ENCODE measurements around the gene AKAP6.

AKAP6 gene

DNA sequence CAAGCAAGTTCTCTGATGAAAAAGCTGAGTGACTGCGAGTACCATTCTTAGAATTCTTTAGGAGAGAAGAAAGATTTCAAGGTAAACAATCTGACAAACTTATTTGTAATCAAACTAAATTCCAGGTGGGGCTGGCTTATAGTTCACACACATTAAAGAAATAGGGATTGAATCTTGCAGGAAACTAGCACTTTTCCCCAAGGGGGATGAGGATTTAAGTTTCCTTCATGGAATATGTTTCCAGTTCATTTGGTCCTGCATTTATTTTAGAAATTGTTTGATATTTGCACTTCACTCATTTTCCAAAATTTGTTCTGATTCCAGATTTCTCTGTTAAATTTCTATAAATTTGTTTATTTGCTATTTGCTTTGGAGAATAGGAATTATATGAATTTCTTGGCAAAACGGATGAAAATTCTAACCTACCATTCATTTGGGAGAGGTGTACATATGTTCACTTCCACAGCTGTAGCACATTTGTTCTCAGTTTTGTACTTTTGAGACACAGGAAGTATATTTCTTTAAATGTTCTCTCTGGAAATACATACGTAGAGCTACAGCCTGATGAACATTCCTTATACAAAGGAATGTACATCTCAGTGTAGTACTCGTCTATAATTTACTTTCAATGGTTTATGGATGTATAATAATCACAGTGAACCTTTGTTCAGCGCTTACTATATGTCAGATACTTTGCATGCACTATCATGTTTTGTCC lies 145.5 kb downstream of the AKAP6 start:
- peak overlapping the region in 1 of 2 donors; percentile 82 for H3K27ac ChIP-seq
- TF ChIP-seq, protein P1, sequence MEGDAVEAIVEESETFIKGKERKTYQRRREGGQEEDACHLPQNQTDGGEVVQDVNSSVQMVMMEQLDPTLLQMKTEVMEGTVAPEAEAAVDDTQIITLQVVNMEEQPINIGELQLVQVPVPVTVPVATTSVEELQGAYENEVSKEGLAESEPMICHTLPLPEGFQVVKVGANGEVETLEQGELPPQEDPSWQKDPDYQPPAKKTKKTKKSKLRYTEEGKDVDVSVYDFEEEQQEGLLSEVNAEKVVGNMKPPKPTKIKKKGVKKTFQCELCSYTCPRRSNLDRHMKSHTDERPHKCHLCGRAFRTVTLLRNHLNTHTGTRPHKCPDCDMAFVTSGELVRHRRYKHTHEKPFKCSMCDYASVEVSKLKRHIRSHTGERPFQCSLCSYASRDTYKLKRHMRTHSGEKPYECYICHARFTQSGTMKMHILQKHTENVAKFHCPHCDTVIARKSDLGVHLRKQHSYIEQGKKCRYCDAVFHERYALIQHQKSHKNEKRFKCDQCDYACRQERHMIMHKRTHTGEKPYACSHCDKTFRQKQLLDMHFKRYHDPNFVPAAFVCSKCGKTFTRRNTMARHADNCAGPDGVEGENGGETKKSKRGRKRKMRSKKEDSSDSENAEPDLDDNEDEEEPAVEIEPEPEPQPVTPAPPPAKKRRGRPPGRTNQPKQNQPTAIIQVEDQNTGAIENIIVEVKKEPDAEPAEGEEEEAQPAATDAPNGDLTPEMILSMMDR (IDR thresholded peaks at IDR 0.05) = no peak
- DNase-seq (ENCODE audit: low spot score) = no peak

DNA sequence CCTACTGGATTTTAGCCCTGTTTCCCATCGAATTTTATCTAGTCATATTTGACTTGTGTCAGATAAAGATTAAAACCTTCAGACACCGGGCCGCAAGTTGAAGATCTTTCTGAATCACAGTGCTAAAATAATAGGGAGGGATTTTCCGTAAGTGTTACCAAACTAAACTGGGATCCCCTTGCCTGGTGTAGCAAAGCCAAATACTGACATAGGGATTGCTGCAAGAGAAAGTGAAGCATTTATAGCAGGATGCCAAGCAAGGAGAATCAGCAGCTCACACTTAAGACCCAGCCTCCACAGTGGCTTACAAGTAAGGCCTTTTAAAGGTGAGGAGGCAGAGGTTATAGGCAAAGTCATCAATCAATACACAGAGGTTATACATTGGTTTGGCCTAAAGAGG lies 147.4 kb downstream of the AKAP6 start:
- TF ChIP-seq, protein P1 (IDR thresholded peaks at IDR 0.05) = no peak
- no peak for DNase-seq (ENCODE audit: low spot score)
- Histone ChIP-seq H3K4me3 (no peak overlapping the region), H3K27ac (peak overlapping the region in 1 of 2 donors; percentile 54)

More for the DNA sequence above, 145.5 kb downstream of the AKAP6 start:
- no peak overlapping the region for H3K4me3 ChIP-seq

DNA sequence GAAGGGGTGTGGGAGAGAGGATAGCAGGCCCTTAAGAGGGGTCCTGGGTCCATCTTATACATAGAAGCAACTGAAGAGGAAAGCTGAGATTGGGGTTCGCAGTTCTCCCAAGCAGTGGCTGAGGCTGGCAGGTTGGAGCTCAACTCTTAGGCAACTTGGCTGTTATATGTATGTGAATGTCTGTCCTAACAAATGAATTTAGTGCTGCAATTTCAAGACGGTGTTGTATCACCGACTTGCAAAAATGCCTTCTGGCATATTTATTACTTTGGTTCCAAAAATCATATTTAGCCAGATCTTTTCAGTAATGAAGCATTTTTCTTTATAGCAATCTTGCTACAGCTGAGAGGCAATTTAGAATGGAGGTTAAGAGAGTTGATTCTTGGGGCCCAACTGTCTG lies 148.3 kb downstream of the AKAP6 start:
- Histone ChIP-seq H3K27ac (peak overlapping the region in 1 of 2 donors; percentile 73), H3K4me3 (no peak overlapping the region)
- TF ChIP-seq, protein P1 (IDR thresholded peaks at IDR 0.05) = no peak
- DNase-seq (ENCODE audit: low spot score) = no peak

DNA sequence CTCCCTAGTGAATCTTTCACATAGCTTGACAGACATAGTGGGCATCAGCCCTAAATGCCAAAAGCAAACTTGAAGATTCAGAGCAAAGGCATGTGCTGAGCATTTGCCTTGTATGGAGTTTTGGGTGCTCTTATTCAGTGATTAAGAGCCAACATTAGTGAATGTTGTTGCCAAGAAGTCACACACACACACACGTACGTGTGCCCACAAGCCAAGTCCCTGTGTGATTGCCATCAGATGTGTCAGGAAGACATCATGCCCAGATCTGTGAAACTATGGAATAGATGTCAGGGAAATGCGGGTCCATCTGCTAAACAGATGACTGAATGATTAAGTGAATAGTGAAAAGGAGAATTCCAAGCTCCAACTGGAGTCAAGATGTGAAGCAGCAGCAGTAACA lies 149.0 kb downstream of the AKAP6 start:
- TF ChIP-seq, protein P1 (IDR thresholded peaks at IDR 0.05) = no peak
- peak overlapping the region; percentile 50 to 73 for H3K27ac ChIP-seq
- no peak overlapping the region for H3K4me3 ChIP-seq
- DNase-seq (ENCODE audit: low spot score) = no peak

DNA sequence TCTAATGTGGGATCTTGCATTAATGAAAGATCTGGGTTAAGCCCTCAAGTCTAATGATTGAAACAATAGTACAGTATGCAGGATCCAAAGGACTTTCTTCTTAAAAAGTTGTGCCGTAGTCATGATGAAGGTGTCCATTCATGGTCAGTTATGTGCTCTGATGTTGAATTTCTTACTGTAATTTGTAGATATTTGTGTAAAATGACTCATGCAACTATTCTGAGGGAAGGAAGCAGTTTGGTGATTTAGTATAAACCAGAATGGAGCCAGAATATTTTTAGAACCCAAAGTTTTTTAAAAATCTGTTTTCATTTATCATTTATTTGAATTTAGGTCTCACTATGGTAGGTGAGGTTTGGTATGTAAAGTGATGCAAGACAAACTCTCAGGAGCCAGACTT lies 151.2 kb downstream of the AKAP6 start:
- TF ChIP-seq, protein P1 (IDR thresholded peaks at IDR 0.05) = no peak
- Histone ChIP-seq H3K27ac (peak overlapping the region; percentile 6 to 11), H3K4me3 (no peak overlapping the region)
- DNase-seq (ENCODE audit: low spot score) = no peak

DNA sequence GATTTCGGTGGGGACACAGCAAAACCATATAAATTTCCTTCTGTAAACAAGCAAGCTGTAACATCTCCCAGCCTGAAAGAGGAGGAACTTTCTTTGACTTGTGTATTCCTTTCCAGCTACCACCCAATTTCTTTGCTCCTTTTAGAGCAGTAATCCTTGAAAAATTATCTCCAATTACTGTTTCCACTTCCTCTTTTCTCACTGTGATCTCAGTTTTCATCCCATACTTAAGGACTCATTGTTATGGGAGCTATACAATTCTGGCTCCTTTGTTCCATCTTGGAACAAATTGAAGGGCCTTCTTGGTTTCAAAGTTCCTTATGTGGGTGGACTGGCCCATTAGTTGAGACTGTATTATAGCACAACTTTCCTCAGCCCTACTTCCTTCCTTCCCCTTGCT lies 152.6 kb downstream of the AKAP6 start:
- Histone ChIP-seq H3K27ac (peak overlapping the region in 1 of 2 donors; percentile 39), H3K4me3 (no peak overlapping the region)
- TF ChIP-seq, protein P1 (IDR thresholded peaks at IDR 0.05) = no peak
- DNase-seq (ENCODE audit: low spot score) = no peak

DNA sequence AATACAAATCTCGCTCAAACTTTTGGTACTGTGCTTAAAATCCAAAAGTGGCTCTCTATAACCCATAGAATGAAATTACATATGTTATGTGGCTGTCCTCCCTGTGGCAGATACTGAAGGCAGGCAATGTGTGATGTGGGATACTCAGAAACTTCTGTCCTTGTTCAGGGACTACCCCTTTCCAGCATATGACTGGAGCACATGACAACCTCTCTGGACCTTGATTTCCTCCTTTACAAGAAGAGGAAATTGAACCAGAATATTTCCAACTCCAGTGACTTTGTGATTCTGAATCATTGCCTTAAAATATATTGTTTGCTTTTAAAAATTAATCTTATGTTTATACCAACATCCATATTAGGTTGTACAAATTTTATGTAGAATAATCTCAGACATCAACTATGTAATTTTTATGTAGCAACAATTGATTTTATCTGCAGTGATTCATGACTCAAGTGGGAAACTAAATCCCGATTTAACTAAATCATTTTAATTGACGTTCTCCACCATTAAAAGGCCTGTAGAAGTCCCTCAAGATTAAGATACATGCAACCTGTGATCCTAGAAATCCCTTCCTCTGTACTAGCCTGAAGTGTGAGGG lies 162.4 kb downstream of the AKAP6 start:
- TF ChIP-seq, protein P1 (IDR thresholded peaks at IDR 0.05) = no peak
- Histone ChIP-seq H3K4me3 (no peak overlapping the region), H3K27ac (peak overlapping the region in 1 of 2 donors; percentile 3)
- DNase-seq (ENCODE audit: low spot score) = no peak

Data from coronary artery (tissue), 2 donors.